GM21360 (cell line): Measurements from ENCODE around the gene DCC.

Experiments
- ATAC-seq: cut with Tn5 transposase; IDR thresholded peaks from one replicate; pipeline ENCODE4 v1.9.1; 2021; ENCODE audit warnings: mild to moderate bottlenecking, moderate library complexity; ENCODE audit not compliant: unreplicated experiment

DCC gene

DNA sequence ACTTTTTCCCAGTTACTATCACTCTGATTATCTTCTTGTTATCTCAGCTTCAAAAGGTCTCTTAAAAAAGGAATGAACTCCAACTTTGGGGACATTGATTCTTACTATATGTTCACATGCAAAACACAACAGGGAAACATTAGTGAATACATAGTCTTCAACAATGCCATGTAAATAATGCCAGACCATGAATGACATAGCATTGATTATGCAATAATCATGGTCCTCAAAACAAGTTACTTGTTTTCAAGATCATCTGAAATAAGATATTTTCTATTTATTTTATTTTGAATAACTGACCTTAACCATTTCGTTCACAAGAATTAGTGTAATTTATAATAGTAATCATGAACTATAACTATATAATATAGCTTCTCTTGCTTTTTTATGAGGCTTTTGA is 982.2 kb downstream of the DCC start:
- no peak for ATAC-seq

DNA sequence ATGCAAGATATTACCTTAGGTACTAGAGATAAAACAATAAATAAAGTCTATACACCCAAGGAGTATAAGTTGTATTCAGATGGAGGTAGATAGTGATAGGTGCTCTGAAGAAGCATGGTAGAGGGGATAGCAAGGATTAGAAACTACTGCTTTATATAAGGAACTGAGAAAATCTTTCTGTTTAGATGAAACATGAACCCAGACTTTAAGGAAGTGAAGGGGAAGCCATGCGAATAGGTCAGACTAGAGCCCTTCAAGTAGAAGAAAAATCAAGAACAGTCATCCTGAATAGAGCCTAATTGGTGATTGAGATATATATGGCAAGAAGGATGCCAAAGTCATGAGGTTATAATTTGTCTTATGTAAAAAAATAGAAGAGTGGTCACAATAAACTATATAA is 984.4 kb downstream of the DCC start:
- ATAC-seq: no peak

DNA sequence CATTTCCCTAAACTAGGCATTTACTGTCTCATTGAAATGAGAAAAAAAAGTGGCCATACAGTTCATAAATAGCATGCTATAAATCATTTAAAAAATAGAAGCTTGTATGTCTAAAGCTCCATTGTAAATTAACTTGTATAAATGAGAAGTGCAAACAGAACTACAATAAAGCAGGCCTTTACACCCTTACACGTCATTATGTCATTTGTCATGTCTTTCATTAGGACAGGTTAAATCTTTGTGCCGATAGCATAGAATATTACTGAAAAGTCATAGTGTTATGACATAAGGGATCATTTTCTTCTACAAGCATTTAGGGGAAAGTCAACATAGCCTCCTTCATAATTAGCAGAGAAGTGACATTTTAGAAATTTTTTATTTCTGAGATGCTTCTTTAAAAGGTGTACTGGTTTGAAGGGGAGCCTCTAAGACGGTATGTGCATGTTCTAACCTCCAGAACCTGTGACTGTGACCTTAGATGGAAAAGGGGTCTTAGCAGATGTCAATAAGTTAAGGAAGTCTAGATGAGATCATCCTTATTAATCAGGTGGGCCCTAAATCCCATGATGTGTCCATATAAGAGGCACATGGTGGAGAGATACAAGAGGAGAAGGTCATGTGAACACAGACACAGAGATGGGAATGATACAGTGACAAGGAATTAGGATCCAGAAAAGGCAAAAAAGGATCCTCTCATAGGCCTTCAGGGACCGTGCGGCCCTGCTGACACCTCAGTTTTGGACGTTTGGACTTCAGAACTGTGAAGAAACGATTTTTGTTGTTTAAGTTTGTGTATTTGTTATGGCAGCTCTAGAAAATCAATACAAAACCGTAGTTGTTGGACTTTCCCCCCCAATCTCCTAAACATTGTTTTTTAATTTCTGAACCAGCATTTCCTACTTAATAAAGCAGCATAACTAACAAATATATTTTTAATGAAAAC is 1020.8 kb downstream of the DCC start:
- ATAC-seq: no peak

DNA sequence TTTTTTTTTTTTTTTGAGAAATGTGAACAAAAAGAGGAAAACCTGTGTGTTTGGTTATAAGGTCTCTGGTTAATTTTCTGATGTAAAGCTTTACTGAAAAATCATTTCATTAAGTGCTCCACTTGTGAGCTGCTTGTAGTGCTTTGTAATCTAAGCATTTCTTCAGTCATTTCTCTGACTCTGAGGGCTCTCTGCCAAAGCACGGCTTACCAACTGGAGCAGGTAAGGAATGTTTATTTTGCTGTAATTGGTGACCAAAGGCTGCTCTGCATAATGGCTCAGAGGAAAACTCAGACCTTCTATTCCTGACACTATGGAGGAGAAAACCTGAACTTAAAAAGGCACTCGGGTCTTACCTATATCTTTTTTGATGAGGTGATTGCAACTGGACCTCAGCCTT is 1035.6 kb downstream of the DCC start:
- ATAC-seq: no peak

DNA sequence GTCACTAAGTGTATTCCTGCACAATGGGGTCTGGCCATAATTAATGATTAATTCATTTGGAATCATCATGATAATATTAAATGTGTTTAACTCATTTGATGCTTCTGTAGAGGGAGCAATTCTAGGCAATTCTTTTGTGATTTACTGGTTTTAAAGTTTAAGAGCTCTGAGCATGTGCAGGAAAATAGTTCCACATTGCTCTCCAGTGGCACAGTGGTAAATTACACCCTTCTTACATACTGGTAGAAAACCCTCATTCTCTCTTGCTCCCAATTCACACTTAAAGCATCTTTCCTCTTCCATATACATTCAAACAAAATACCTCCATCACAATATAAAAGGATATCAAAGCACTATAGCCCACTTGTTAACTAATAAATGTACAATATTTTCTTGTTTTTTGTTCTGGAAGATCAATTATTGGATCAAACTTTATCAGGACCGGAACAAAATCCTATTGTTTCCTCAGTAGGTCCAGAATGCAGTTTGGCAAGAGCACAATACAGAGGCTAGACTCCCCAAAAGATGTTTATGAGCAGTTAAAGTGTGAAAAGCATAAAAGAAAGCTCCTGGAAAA is 1040.2 kb downstream of the DCC start:
- ATAC-seq: no peak

DNA sequence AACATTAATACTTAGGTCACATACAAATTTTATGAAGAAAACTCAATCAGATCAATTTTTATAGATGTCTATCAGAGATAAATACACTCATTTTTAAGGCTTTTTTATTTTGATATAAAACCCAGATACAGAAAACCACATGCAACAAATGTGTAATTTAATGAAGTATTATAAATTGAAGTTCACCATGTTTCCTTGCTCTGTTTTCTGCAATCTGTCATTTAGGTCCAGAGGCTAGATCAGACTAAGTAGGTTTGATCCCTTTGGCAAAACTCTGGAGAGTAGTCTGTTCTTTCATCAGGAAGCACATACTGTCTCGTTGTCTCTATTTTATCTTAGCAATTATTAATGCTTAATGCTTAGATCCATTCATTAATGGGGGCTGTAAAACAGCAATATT is 1042.9 kb downstream of the DCC start:
- no peak for ATAC-seq

DNA sequence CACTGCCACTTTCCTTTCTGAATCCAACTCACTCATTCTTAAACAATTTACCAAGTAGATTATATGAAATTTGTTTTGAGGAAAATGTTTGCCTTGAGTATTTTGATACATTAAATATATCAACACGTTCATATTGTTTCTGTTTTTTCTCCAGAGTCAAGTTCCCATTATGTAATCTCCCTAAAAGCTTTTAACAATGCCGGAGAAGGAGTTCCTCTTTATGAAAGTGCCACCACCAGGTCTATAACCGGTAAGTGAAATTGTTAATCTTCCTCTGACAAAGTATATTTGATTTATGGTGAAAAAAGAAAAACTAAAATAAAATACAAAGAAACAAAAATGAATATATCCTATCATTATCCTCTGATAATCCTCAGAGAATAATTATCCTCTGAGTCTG is 1045.9 kb downstream of the DCC start:
- no peak for ATAC-seq

DNA sequence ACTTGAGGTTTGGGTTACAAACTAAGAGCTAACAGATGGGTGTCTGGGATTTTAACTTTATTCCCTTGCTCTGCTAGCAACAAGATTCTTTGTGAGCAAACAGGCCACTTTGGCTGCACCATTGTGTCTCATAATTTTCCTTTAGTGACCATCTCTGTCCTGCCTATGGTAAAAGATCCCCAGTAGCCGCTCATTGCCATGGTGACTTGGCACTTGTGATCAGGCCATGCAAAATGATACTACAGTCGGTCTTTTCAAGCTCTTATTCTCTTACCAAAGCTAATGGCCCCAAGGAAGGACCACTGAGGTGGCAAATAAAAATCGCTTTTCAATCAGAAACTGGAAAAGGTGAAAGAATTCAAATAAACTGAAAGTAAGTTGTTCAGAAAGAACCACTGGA is 1047.6 kb downstream of the DCC start:
- no peak for ATAC-seq

DNA sequence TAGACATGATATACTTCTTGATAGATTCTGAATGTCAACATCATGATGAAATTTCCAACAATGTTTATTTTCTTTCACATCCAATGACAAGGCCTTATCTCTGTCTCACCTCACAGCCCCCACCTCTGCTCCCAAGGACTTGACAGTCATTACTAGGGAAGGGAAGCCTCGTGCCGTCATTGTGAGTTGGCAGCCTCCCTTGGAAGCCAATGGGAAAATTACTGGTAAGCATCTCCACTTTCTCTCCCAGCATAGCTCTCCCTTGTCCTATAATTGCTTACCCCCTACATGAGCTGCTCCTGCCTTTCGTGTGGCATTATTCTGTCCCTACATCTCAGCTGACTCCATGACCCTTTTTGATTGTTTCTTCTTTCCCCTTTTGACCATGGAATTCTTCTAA is 1062.7 kb downstream of the DCC start:
- no peak for ATAC-seq

DNA sequence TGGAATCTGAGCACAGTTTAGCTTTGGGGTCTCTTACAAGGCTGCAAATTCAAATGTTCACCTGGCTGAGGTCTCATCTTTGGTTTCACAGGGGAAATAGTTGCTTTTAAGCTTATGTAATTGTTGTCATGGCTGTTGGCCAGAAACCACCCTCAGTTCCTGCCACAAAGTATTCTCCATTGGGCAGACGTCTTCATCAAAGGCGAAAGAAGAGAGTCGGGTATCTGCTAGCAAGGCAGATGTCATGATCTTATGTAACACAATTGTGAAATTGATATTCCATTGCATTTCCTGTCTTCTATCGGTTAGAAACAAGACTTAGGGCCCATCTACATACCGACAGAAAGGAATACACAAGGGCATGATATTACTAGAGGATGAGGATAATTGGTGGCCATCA is 1068.3 kb downstream of the DCC start:
- ATAC-seq: no peak

DNA sequence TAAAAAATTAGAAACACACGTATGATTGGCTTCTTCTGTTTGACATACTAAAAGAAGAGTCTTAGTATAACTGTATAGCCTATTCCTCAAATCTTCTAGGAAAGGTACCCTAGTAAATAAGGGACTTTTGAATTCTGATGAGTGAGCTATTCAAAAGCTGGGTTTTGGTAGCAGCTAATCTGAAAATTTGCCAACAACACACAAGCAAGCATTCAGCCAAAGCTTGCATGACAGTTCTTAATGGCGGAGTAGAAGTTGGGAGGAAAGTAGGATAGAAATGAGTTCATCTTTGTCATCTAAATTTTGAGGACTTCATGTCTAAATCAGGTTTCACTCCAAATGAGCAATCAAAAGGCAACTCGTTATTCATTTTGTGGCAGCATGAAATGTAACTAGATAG is 1071.5 kb downstream of the DCC start:
- no peak for ATAC-seq

DNA sequence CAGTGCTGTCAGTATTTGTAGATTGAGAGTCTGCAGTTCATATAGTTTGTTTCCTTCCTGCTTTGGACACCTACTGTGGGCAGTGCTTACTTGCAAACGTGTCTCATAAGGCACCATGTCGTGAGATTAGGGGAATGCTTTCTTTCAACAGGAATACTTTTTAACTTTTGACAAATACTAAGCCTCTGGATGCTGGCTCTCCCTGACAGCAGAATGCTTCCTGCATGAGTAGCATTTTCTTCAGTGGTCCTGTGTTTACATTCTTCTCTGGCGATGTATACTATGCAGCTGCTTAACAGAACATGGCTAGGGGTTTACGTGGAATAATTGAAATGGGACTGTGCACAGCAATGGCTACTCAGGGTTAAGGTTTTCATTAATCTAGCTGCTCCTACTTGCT is 1077.0 kb downstream of the DCC start:
- ATAC-seq: no peak

DNA sequence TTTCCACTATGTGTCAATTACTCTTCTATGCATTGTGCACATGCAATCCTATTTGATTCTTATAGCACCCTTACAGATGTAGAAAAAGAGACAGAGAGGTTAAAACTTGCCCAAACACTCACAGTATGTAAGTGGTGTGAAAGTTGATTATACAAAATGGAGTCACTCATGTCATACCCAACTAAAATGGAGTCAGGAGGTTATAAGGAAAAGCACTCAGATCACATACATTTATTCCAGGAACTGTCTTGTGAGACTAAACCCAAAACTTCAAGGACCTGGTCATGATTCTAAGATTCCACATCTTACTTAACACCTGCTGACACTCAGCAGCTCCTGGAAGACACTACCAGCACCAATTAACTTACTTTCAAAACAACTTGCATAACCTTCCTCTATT is 1081.9 kb downstream of the DCC start:
- no peak for ATAC-seq

DNA sequence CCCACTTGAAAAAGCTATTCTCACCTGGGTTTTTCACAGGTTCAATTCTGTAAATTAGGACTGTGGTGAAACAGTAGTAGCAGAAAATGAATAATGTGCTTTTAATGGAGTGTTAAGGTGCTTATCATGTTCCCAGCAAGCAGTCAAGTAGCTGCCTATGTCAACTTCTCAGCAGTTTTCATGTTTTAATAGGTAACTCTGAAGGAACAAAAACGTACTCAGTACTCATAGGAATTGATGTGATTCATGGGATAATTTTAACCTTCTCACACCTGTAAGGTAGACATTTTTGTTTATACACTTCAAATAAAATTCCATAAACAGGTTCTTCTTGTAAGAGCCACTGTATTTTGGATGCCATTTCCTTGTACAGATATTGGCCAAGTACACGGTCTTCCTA is 1082.9 kb downstream of the DCC start:
- no peak for ATAC-seq

DNA sequence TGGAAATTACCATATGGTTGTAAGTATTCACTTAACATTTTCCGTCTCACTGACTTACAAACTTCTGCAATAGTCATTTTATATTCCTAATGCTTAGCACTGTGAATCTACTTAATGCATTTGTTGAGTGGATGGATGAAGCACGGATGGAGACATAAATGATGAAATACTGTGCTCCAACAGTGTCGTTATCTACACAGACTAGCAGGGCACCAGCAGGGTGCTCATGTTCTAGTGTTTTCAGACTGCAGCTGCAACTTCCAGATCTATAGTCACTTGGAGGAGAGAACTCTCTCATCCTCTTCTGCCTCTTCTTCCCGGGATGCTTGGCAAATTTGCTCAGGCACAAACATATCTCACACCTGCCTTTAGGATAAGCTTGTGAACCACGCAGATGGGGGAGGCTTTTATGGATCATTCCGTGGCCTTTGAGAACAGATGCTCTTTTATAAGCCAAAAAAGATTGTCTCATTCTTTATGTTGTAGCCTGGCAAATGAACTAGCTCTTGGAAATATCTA is 1086.7 kb downstream of the DCC start:
- no peak for ATAC-seq

DNA sequence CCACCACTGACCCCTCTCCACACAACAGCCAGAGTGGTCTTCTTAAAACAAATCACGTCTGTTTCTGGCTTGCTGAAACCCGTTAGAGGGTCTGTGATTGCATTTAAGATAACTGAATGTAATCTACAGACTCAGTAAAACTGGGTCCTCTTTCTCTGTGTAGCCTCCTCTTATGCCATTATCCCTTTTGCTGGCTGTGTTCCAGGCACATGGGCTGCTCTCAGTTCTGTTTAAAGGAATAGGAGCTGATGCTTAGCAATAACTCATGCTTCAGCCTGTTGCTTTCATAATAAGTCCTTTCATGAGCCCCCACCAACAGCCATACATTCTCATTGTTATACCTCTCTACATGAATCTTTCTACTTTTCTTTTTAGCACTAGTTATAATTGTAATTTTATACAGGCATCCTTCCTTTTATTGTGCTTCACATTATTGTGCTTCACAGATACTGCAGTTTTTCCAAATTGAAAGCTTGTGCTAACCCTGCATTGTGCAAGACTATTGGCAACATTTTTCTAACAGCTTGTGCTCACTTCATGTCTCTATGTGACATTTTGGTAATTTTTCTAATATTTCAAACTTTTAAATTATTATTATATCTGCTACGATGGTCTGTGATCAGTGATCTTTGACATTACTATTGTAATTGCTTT is 1101.9 kb downstream of the DCC start:
- ATAC-seq: no peak

DNA sequence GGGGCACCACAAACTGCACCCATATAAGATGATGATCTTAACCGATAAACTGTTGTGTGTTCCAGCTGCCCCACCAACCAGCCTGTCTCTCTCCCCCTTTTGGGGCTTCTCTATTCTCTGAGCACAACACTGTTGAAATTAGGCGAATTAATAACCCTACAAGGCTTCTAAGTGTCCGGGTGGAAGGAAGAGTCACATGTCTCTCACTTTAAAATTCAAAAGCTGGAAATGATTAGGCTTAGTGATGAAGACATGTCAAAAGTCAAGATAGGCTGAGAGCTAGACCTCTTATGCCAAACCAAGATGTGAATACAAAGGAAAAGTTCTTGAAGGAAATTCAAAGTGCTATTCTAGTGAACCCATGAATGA is 1102.4 kb downstream of the DCC start:
- no peak for ATAC-seq

DNA sequence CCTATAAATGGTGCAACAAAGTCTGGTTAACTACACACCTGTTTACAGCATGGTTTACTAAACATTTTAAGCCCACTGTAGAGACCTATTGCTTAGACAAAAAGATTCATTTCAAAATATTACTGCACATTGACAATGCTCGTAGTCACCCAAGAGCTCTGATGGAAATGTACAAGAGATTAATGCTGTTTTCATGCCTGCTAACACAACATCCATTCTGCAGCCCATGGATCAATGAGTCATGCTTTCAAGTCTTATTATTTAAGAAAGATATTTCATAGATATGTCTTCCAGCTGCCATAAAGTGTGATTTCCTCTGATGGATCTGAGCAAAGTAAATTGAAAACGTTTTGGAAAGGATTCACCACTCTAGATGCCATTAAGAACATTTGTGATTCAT is 1103.3 kb downstream of the DCC start:
- no peak for ATAC-seq

DNA sequence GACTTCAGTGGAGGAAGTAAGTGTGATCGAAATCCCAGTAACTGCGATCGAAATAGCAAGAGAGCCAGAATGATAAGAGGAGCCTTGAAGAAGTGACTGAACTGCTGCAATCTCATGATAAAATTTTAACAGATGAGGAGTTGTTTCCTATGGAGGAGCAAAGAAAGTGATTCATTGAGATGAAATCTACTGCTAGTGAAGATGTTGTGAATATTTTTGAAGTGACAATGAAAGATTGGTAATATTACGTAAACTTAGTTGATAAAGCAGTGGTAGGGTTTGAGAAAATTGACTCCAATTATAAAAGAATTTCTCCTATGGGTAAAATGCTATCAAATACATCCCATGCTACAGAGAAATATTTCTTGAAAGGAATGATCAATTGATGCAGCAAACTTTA is 1103.8 kb downstream of the DCC start:
- no peak for ATAC-seq

DNA sequence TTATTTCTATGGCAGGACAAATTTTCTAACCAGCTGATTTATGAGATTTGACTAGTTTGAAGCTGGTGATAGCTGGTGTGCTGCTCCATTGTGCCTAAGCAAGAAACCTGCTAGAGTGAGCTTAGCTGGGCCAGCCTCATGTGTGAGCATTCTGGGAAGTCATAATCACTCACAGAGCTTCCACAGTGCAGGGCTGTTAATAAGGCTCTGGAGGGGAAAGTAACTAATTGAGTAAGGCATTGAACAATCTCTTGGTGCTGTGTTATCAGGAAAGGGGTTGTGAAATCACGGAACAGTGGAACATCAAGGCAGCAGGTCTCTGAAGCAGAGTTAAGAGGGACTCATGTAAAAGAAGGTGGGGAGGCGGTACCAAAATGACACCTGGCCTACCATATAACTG is 1111.9 kb downstream of the DCC start:
- no peak for ATAC-seq

DNA sequence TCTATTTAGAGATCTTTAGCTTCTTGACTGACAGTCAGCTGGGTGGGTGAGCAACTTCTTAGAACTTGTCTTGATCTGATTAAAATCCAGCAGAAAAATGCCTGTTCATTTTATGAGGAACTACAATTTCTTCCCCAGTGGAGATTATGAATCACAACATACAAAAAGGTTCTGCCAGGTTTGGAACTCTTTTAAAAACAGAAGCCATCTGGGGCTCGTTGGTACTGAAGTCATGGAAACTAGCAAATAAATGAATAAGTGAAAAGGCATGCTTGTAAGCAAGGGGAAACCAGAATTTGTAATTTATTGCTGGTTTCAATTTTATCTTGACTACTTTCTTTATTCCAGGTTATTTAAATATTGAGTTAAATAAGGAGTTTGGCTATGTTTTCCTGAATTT is 1117.1 kb downstream of the DCC start:
- ATAC-seq: no peak

DNA sequence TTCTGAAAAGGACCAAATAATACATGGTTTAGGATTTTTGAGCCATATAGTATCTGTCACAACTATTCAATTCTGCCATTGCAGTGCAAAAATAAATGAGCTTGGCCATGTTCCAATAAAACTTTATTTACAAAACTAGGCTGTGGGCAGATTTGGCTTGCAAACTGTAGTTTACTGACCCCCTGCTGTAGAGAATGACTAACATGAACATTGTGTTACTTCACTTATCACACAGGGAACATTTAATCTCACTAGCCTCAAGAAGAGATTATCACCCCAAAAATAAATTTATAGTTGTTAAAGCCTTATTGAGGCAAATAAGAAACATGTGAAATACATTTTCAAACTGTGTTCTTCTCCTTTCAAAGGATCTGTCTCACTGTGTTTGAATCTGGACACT is 1118.3 kb downstream of the DCC start:
- ATAC-seq: no peak
